ENCODE data around the gene CRLF1. TPM values are rescaled to one million over a fixed set of nuclear protein-coding genes. Genes with fewer than 3 reads are reported as not detected.

CRLF1 gene
- total RNA-seq (2022; extraction: Qiagen RNA extraction; ENCODE audit: low read depth) = 1.5 to 4.5 TPM (median 3.0 TPM) in 5 replicates

DNA sequence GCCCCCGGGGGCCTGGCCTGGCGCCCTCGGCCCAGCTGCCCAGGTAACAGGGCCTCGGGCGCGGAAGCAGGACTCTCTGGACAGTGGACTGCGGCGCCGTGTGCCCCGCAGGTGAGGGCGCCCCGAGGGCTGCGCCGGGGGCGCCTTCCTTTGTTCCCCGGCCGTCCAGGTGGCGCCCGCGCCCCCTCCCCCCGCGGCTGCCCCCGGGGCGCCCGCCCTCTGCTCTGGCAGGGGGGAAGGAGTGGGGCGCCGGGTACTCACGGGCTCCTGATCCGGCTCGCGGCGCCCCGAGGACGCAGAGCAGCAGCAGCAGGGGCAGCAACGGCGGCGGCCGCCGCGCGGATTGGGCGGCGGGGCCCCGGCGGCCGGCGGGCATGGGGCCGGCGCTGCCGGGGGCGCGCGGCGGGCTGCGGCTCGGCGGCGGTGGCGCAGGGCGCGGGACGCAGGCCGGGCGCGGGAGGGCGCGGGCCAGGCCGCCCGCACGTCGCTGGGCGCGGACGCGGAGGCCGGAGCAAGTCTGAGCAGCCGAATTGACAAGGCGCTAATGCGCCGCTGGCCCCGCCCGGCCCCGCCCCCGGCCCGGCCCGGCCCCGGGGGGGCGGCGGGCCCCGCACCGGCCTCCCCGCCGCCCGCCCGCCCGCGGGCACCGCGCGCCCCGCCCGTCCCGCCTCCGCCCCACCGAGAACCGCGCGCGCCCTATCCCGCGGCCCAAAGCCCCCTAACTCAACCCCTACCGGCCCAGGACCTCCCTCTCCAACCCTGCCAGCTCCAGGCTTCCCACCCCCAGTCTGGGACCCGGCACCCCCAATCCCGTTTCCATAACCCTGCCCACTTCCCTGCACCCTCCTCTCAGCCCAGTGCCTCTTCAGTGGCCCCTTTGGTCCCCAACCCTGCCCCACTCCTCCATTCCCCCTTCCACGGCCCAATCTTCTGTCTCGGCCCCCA is at the start of gene CRLF1:
TSS of gene CRLF1 (minus strand) at position 519 of the 945 bp plus-strand sequence. CDS start at position 376, 143 bp downstream.

DNA sequence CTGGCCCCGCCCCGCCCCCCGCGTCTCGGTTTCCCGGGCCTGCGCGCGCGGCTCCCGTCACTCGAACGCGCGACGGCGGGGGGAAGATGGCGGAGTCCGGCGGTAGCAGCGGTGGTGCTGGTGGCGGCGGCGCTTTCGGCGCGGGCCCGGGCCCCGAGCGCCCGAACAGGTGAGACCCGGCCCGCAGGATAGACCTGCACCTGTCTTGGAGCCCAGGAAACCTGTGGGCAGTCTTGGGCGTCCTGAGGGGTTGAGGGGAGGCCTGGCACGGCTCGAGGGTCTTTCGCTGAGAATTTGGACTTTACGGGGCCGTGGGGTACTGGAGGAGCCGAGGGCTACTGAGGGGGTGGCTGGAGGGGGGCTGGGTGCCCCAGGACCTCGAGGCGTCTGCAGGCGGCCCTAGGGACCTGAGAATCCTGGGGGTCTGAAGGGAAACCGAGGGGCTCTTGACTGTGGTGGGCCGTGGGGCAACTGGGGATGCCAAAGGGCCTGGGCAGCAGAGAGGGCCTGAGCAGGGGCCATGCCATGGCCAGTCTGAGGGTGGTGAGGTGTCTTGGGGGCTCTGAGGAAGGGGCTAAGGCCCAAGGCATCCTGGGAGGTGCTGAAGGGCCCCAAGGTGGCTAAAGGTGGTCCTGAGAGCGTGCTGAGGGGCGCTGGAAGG is 30.5 kb upstream of the CRLF1 start, which contains the start of gene KLHL26:
TSS of gene KLHL26 (plus strand) at position 60 of the 661 bp plus-strand sequence. CDS start at position 87, 27 bp downstream.

GRCh38 chr19:18612772-18613588 is 6.4 kb upstream of the CRLF1 start, which contains the start of gene TMEM59L:
Gene TMEM59L (plus strand): TSS chr19:18612870. CDS start chr19:18612959, 89 bp downstream.

DNA sequence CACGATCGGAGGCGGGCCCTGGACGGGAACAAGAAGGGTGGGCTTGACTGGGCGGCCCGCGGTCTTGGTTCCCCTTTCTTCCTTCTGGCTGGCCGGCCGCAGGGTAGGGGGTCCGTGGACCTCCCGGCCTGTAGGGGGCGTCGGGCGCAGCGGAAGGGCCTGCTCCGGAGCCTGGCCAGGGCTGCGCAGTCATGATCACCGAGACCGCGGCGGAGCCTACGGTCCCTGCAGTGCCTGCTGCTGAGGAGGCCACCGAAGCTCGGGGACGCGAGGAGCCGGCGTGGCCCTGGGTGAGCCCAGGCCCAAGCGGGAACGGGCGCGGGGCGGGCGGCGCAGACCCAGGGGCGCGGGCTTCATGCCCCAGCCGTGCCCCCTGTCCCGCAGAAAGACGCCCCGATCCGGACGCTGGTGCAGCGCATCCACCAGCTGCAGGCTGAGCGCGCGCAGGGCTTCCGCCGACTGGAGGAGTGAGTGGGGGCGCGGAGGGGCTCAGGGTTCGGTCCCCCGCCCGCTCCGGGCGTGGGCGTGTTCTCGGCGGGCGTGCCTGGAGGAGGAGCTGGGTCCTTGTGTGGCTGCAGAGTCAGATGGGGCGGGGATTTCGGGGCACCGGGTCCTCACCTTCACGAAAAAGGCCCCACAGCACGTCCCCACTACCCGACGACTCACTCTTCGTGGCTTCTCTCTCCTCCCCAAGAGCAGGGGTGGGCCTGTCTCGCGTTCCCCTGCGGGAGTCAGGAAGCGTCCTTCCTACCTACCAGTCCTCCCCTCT is 17.8 kb downstream of the CRLF1 start, which contains the start of gene REX1BD:
TSS of gene REX1BD (plus strand) at position 188 of the 769 bp plus-strand sequence. CDS start at position 192, 4 bp downstream.

GRCh38 chr19:18571564-18572344 is 34.8 kb downstream of the CRLF1 start, which contains the start of gene UBA52:
Gene UBA52 (plus strand): TSS chr19:18571857. CDS start chr19:18573301, 1,444 bp downstream.

GRCh38 chr19:18557411-18558201 is 49.0 kb downstream of the CRLF1 start, which contains the start of gene KXD1:
Gene KXD1 (plus strand): TSS chr19:18557870. CDS start chr19:18562057, 4,187 bp downstream.

Other genes with a start within 250 kb of the CRLF1 start
- gene GDF15, start 220.6 kb downstream of the CRLF1 start, total RNA-seq (2022; extraction: Qiagen RNA extraction; ENCODE audit: low read depth) = 40.6 to 72.6 TPM (median 50.5 TPM) in 5 replicates
- gene LRRC25, start 209.2 kb downstream of the CRLF1 start, total RNA-seq (2022; extraction: Qiagen RNA extraction; ENCODE audit: low read depth) = not detected in 5 replicates
- gene SSBP4, start 187.4 kb downstream of the CRLF1 start, total RNA-seq (2022; extraction: Qiagen RNA extraction; ENCODE audit: low read depth) = 42.9 to 62.5 TPM (median 44.8 TPM) in 5 replicates
- gene ISYNA1, start 168.7 kb downstream of the CRLF1 start, total RNA-seq (2022; extraction: Qiagen RNA extraction; ENCODE audit: low read depth) = 30.2 to 44.3 TPM (median 37.1 TPM) in 5 replicates
- 4.9 to 5.5 TPM (median 5.0 TPM) in 5 replicates for gene ELL, start 84.7 kb downstream of the CRLF1 start, total RNA-seq (2022; extraction: Qiagen RNA extraction; ENCODE audit: low read depth)
- 133 to 151 TPM (median 136 TPM) in 5 replicates for gene FKBP8, start 63.2 kb downstream of the CRLF1 start, total RNA-seq (2022; extraction: Qiagen RNA extraction; ENCODE audit: low read depth)
- 87.9 to 111 TPM (median 98.4 TPM) in 5 replicates for gene KXD1, start 48.9 kb downstream of the CRLF1 start, total RNA-seq (2022; extraction: Qiagen RNA extraction; ENCODE audit: low read depth)
- 1,087 to 1,167 TPM (median 1,108 TPM) in 5 replicates for gene UBA52, start 34.9 kb downstream of the CRLF1 start, total RNA-seq (2022; extraction: Qiagen RNA extraction; ENCODE audit: low read depth)
- 37.0 to 53.9 TPM (median 50.4 TPM) in 5 replicates for gene REX1BD, start 18.0 kb downstream of the CRLF1 start, total RNA-seq (2022; extraction: Qiagen RNA extraction; ENCODE audit: low read depth)
- 3.6 to 6.3 TPM (median 5.4 TPM) in 5 replicates for gene TMEM59L, start 6.1 kb upstream of the CRLF1 start, total RNA-seq (2022; extraction: Qiagen RNA extraction; ENCODE audit: low read depth)
- 3.1 to 4.4 TPM (median 3.2 TPM) in 5 replicates for gene KLHL26, start 30.2 kb upstream of the CRLF1 start, total RNA-seq (2022; extraction: Qiagen RNA extraction; ENCODE audit: low read depth)
- 2.2 to 5.6 TPM (median 4.6 TPM) in 5 replicates for gene CRTC1, start 76.9 kb upstream of the CRLF1 start, total RNA-seq (2022; extraction: Qiagen RNA extraction; ENCODE audit: low read depth)
- 0.03 to 0.06 TPM (median 0.06 TPM) in 3 of 5 replicates, not detected in the others for gene COMP, start 184.5 kb upstream of the CRLF1 start, total RNA-seq (2022; extraction: Qiagen RNA extraction; ENCODE audit: low read depth)
- gene UPF1, start 225.2 kb upstream of the CRLF1 start, total RNA-seq (2022; extraction: Qiagen RNA extraction; ENCODE audit: low read depth) = 33.4 to 45.5 TPM (median 44.3 TPM) in 5 replicates

Measured in A549 treated with DMSO at 1 μM for 4 hours (cell line).